ENCODE measurements around the gene RALGPS1. TPM values are rescaled to one million over a fixed set of nuclear protein-coding genes. Genes with fewer than 3 reads are reported as not detected.
A peak's percentile ranks its signal among the peaks of the same experiment; 100 is the strongest.

RALGPS1 gene
- total RNA-seq, 2 donors from 2014 or later = 12.5 TPM

DNA sequence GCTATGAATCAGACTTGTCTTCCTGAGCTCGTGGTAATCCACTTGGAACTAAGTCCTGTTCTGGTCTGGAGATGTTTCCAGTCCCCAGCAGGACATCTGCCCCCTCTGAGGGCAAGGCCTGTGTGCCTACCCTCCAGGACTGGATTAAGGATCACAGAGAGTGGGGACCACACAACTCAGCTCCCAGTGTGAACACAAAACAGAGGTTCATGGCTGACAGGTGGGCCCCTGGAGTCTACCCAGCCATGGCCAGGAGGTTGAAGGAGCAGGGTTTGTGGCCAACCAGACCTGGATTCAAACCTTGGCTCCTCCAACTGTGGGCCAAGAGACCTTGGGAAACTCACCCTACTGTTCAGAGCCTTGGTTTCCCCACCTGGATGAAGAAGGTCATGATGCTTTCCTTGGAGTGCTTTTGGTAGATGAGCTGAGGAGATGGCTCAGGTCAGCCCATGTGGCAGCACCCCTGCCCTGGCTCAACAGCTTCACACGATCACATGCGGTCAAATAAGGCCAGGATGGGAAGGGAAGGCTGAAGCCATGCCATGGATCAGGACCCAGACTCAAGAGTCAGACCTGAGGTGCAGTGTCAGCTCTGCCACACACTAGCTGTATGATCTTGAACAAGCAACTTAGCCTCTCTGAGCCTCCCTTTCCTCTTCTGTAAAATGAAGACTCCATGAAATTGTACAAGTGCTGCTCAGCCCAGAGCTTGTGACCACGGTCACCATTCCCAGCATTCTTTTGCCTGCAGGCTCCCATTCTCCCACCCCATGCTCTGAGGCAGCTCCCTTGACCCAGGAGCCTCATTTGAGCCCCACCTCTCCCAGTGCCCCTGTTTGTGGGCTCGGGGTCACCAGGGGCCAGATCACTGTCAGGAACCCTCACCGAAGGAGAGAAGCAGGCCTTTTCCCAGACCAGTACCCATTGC, 235.1 kb downstream of the RALGPS1 start:
- intact Hi-C loops (cut with DNase I) = no loop called here
- DNase-seq (no peak), ATAC-seq (no peak)

DNA sequence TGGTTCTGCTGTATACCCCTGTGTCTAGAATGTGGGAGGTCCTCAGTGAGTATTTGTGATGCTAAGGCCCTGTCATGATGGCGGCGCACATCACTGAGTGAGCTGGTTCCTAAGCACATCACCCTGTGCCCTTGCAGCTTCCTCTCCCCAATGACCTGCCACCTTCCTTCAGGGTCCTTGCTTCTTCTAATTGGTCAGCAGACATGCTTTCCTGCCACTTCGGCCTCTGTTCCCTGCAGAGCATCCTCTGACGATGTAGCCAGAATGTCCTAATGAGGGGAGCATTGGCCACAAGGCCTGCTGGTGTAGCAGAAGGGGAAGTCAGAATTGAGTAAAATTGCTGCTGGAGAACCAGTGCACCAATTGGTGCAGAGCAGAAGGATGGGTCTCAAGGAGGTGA, 238.9 kb downstream of the RALGPS1 start:
- intact Hi-C loops (cut with DNase I) = no loop called here
- ATAC-seq (no peak), DNase-seq (no peak)

DNA sequence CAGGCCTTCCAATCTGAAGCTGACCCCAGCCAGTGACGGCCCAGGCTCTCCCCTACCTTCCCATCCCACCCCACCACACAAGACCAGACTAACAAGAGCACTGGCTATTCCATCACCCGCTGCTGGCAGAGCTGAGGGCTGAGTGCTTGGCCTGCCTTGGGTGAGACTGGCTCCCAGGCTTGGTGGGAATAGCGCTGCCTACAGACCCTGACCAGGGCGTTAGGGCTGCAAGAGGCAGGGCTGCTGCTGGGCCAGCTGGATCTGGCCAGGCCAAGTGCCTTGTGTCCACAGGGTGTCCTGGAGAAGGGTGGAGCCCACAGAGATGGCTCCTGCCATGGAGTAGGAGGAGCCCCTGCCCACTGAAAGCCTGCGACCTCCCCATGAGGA, 239.4 kb downstream of the RALGPS1 start:
- ATAC-seq (peak in 1 of 2 donors; percentile 39), DNase-seq (no peak)
- intact Hi-C loops (cut with DNase I) = no loop called here

DNA sequence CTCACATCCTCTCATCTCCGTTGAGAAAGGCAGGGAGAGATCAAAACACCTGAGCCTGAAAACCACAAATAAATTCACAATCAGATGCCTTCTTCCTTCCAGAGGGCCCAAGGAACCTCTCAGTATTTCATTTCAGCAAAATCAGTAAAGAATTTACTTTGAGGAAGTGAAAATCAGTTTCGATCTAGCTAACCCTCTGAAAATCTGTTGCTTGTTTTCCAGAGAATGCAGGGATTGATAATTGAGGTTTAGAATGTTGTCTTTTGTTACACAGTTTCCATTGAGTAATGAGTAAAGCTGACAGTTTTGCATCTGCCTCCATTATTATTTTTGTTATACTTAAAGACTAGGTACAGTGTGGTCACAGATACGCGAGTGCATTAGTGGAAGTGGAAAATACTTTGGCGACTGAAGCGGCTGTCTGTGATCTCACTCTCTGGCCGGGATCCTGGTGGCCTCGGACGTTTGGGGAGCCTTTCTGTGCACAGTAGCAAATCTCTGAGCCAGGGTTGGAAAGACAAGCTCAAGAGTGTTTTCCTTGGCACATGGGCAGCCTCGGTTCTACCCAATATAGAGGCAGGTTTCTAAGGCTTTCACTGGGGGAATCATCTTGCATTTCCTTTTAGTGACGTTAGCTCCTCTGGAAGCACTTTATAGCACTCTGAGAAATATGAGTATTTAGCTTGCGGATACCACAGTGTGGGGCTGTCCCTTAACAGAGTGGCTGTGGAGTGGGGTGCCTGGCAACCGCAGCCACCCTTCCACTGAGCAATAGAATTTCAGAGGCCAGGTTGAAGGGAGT, 240.0 kb downstream of the RALGPS1 start:
- ATAC-seq (peak; percentile 91), DNase-seq (peak; percentile 85)
- intact Hi-C loops (cut with DNase I) = no loop called here

DNA sequence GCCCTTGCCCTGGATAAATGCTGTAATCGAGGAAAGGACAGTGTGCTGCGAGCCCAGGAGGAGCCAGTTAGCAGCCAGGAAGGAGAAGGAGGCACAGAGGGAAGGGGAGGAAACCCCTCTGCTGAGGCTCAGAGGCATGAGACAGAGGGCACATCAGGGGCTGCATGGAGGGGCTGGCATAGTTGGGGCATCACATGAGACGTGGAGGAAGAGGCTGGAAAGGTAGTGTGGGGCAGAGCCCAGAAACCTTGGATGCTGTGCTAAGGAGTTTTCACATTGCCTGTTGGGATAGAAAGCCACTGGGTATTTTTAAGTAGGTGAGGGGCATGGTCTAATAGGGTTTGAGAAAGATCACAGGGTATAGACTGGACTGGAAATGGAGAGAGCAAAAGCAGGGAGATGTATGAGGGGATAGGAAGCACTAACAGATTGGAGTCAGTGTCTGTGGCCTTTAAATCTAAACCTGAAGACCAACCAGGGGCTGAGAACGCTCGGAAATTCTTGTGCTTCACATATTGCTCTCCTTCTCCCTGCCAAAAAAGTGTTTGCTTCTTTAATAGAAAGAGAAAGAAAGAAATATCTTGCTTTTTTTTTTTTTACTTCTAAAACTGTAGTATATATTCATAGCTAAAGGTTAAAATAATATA, 240.9 kb downstream of the RALGPS1 start:
- intact Hi-C loops (cut with DNase I) = no loop called here
- ATAC-seq (no peak), DNase-seq (no peak)

DNA sequence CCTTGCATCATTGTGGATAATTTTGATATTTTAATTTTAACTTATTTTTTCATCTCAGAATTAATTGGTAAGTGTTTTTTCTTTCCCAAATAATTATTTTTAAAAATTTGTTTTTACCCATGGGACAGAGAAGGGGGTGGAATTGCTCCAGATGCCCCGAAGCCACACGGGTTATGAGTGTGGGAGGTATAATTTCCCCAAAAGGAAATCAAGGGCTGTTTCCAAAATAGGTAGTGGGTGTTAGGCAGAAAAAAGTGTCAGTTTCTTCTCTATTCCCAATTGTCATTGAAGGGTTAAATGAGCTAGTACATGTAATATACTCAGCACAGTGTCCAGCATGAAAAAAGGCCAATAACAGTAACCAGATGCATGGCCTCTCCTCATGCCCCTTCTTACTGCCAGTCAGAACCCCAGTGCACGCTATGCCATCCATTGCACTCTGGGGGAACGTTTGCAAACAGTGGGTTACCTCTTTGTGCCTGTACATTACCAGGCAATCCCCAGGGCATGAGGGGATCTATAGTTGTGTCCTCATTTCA, 244.3 kb downstream of the RALGPS1 start:
- DNase-seq (no peak), ATAC-seq (no peak)
- intact Hi-C loops (cut with DNase I) = no loop called here

DNA sequence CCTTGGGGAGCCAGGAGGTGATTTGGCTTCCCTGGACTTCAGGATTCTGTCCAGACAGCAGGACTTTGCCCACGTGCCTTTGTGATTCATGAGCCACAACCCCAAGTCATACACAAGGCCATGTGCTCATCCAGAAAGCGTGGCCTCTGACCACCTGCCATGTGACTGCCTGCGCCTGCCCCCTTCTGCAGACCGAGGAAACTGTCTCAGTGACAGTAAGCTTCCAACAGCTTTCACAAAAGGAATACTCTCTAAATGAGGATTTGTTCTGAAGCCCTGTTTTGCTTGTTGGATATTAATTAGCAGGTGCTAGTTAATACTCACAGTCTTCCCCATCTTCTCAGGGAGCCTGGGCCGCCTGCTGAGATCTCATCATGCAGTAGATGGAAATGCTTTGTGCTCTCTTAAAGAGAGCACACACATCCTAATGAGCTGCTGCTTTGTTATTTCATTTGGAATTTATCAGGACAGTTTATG, 244.8 kb downstream of the RALGPS1 start:
- ATAC-seq (peak in 1 of 2 donors; percentile 62), DNase-seq (no peak)
- intact Hi-C loops (cut with DNase I) = no loop called here

DNA sequence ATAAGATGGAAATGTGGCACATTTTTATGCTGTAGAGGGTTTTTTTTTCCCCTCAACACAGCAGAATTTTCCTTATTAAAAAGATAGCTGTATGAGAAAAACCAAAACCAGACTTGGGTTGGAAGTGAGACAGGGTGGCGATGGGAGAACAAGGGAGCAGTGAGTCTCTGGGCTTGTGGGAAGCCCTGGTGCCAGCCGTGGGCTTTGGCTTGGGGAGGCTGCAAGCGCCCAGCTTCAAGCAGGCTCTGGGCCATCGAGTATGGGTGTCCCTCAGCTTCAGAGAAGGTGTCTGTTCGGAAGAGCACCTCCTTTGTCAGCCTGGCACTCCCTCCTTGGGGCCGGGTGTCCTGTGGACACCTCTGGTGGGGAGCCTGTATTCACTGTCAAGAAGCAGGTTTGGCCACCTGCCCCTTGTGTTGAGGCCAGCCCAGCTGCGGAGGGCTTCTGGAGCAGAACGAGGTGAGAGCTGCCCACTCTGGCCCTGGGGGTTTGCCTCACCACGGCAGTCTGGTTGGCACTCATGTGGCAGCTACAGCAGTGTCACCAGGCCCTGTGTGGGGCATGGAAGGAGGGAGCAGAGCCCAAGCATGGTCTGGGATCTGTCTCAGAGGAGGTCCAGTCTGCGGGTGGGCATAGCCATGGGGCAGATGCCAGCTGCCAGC, 245.5 kb downstream of the RALGPS1 start:
- DNase-seq (no peak), ATAC-seq (no peak)
- intact Hi-C loops (cut with DNase I) = no loop called here

DNA sequence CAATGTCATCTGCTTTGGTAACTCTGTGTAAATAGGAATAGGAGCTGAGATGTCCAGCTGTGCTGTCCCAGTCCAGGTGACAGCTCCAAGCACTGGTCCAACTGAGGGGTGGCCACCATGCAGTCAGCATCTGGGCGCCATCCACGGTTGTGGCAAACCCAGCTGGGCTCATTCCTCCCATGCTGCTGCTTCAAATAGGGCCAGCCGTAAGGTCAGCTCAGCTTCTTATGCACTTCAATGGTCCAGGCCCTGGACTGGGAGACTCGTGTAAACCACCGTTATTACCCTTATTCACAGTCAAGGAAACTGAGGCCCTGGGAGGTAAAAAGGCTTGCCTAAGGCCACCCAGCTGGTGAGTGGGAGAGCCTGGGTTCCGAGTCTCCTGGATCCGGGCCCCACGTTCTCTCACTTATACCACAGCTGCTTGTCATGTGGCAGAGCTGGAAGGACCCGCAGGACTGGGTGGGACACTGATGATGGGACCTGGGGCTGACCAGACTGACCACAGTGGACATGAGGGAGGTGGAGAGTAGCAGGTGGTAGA, 246.6 kb downstream of the RALGPS1 start:
- ATAC-seq = no peak
- intact Hi-C loops (cut with DNase I) = no loop called here
- no peak for DNase-seq

DNA sequence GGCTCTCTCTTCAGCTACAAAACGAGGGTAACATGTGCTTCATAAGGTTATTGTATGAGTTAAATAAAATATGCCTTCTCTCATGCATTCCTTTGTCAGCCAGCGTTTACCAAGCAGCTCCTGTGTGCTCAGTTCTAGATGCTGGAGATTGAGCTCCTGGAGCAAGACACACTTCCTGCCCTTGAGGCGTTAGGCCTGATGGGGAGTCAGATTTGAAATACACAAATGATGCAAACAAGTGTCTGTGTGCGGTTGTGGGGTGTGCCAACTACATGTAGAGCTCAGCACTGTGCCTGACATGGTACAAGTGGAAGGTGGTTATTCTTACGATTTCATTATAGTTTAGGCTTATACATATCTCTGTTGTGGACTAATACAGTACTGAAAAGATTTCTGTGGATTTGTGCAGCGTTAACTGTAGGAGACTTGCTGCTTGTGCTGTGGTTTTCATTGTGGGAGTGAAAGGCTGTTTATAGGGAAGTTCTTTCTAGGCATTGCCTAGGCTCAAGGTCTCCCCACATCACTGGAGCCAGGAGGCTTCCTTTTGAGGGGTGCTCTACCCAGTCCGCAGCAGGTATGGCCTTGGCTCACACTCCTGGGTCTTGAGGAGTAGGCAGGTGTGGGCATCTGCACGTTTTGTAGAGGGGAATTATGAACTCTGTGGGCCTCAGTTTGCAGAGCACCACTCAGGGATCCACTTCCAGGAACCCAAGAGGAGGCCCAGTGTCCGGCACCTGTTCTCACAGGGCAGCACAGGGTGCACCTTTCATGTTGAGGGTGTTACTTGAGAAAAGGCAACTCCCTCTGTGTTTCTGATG, 247.7 kb downstream of the RALGPS1 start:
- intact Hi-C loops (cut with DNase I) = no loop called here
- no peak for ATAC-seq

DNA sequence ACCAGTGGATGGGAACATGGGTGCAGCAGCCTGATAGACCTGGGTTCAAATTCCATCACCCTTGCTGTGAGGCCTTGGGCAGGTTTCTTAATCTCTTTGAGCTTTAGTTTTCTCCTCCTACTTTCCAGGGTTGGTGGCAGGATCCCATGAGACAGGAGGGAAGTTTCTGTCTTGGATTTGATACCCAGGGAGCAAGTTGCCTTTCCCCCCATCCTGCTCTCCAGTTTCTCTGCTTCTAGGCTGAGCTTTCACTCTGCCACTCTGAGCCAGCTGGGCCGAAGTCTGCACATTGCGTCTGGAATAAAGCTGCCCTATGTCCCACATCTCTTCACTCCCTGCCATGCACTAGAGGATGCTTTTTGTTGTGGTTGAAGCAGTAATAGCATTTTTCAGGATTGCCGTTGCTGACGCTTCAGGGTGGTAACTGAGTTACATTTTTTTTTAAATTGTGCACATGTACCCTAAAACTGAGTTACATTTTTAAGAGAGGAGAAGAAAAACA, 248.3 kb downstream of the RALGPS1 start:
- peak in 1 of 2 donors; percentile 46 for ATAC-seq
- intact Hi-C loops (cut with DNase I) = no loop called here
- DNase-seq = no peak

More for the DNA sequence above, 247.7 kb downstream of the RALGPS1 start:
- no peak for DNase-seq

DNA sequence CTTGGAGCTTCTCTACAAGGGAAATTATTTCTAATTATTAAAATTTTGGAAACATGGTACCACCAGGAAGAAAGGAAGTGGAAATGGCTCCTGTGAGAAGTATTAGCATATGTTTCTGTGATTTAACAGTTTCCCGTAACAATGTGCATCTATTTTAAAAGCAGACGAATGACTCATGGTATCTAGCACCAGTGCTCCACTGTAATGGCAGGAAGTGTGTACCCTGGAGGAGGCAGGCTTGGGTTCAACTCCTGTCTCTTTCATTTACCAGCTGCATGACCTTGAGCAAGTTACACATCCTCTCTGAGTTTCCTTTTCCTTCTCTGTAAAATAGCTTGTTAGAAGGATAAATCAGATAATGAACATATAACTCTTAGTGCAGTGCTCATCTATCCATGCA, 248.8 kb downstream of the RALGPS1 start:
- DNase-seq (no peak), ATAC-seq (peak in 1 of 2 donors; percentile 72)
- intact Hi-C loops (cut with DNase I) = no loop called here

DNA sequence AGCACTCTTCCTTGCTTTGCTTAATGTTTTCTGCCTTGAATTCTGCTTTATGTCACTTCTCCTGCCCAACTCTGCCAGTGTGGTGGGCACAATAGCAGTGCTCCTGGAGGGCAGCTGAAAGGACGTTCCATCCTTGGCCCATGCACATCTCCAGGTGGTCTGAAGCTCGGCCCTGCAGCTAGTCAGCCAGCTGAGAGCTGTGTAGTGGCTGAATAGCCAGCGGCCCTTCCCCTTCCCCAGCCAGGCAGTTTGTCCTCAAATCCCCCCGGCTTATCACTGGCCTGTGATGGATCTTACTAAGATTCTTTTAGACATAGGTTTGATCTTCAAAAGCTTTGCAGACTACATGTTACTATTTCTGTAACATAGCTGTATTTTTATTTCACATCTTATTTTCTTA, 250.5 kb downstream of the RALGPS1 start:
- intact Hi-C loops (cut with DNase I) = no loop called here
- no peak for ATAC-seq
- no peak for DNase-seq

DNA sequence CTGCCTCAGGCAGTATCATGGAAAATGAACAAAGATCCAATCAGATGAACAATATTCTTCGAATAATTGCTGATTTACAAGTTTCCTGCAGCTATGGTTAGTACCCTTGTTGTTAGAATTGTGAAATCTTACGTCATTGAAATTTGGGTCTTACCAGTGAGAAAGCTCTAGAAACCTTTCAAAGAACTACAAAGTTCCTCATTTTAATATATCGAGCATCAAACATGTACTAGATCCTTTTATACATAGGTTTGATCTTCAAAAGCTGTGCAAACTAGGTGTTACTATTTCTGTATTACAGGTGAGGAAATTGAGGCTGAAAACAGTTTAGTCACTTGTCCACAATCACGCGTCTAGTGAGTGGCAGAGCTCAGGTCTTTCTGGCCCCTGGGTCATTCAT, 251.5 kb downstream of the RALGPS1 start:
- ATAC-seq = no peak
- intact Hi-C loops (cut with DNase I) = no loop called here
- DNase-seq = no peak

DNA sequence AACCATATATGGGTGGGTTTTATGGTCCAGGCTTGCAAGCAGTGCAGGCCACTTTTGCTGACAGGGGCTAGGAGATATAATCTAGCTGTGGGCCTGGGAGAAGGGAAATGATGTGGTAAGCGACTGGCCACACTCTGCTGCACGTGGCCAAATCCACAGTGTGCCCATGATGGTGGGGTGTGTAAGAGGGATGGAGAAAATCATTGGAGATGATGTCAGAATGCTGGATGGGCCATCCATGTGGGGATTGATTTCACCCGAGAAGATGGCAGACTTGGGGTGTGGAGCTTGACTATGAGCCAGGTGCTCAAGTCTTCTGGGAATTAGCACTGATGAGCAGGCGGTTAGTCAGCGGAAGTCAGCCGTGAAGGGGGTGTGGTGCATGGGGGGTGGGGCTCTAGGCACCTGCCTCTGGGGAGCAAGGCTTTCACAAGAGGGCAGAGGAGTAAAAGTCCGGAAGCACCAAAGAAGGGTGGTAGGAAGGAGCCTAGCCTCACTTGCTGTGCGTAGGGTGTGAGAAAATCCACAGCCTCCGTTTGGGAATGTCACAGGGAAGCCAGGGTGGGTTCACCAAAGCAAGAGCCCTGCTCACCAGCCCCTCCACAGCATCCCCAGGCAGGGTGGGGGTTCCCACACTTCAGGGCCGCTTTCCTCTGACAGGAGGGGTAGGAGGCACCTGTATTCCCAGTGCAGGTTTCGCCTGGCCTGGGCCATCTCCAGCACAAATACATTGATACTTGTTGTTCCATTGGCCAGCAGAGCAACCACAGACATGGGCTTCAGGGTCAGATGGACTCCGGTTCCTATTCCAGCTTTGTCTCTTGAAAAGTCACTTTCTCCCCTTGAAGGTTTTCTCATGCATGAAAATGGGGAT, 252.3 kb downstream of the RALGPS1 start:
- ATAC-seq (no peak), DNase-seq (no peak)
- intact Hi-C loops (cut with DNase I) = no loop called here

DNA sequence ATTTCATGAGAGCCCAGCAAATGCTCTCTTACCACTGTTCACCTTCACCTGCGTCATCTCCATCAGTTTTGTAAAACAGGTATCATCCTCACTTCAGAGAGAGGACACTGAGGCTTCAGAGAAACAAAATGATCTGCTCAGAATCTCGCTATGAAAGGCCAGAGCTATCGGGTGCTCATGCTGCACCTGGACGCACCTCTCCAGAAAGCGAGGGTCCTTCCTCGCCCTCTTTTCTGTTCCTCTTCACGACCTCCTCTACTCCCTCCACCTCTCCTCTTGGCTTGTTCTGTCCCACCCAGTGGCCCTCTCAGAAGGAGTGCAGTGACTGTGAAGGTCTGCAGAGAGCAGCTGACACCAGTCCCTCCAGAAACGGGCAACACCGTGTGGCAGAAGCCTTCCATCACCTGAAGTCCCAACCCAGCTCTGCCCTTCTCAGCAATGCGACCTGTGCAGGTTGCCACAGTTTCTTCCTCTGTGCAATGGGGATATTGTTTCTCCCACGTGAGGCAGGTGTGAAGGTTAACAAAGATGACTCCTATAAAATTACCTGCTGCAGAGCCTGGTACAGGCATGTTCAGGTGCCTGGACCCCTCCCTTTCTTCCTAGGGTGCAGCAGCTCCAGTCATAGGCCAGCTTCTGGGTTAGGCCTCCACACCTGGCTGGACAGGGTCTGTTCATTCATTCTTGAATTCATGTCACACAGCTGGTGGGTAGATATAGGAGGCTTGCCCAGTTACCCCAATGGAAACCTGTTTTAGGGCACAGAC, 253.2 kb downstream of the RALGPS1 start:
- no peak for ATAC-seq
- intact Hi-C loops (cut with DNase I) = no loop called here
- no peak for DNase-seq
